Measurements from ENCODE around the gene CALML3.

CALML3 gene

GRCh38 chr10:5490698-5491464, 33.9 kb upstream of the CALML3 start:
- FAIRE-seq, result no peak
- DNase-seq (ENCODE audit: low spot score), result no peak

- FAIRE-seq (no peak), DNase-seq (ENCODE audit: low spot score) (no peak)
Observed at GRCh38 chr10:5491477-5491876, 33.3 kb upstream of the CALML3 start.

GRCh38 chr10:5492322-5492855, 32.4 kb upstream of the CALML3 start:
- DNase-seq (ENCODE audit: low spot score) (no peak), FAIRE-seq (no peak)

GRCh38 chr10:5492929-5493576, 31.7 kb upstream of the CALML3 start:
- FAIRE-seq (no peak), DNase-seq (ENCODE audit: low spot score) (no peak)

- no peak for DNase-seq (ENCODE audit: low spot score)
- no peak for FAIRE-seq
Observed at GRCh38 chr10:5493691-5494090, 31.1 kb upstream of the CALML3 start.

GRCh38 chr10:5494611-5495010, 30.1 kb upstream of the CALML3 start:
- DNase-seq (ENCODE audit: low spot score), result no peak
- no peak for FAIRE-seq

- FAIRE-seq, result no peak
Observed at GRCh38 chr10:5496261-5497250, 28.2 kb upstream of the CALML3 start.

GRCh38 chr10:5497289-5497688, 27.5 kb upstream of the CALML3 start:
- DNase-seq (ENCODE audit: low spot score) (no peak), FAIRE-seq (no peak)

More at GRCh38 chr10:5496261-5497250, 28.2 kb upstream of the CALML3 start:
- DNase-seq (ENCODE audit: low spot score), result no peak

GRCh38 chr10:5497948-5498730, 26.6 kb upstream of the CALML3 start:
- no peak for DNase-seq (ENCODE audit: low spot score)
- FAIRE-seq, result no peak

GRCh38 chr10:5498791-5499492, 25.8 kb upstream of the CALML3 start:
- DNase-seq (ENCODE audit: low spot score) (no peak), FAIRE-seq (no peak)

- FAIRE-seq (no peak), DNase-seq (ENCODE audit: low spot score) (no peak)
Observed at GRCh38 chr10:5499493-5500140, 25.1 kb upstream of the CALML3 start, which contains the start of gene CALML5. CALML5 (minus strand) TSS chr10:5499570; CDS start chr10:5499438, 132 bp downstream.

- no peak for DNase-seq (ENCODE audit: low spot score)
- FAIRE-seq, result no peak
Observed at GRCh38 chr10:5500162-5500670, 24.5 kb upstream of the CALML3 start.

GRCh38 chr10:5500910-5501309, 23.9 kb upstream of the CALML3 start:
- FAIRE-seq (no peak), DNase-seq (ENCODE audit: low spot score) (no peak)

GRCh38 chr10:5502061-5502521, 22.7 kb upstream of the CALML3 start:
- DNase-seq (ENCODE audit: low spot score) (no peak), FAIRE-seq (no peak)

GRCh38 chr10:5502571-5503476, 21.9 kb upstream of the CALML3 start:
- FAIRE-seq (no peak), DNase-seq (ENCODE audit: low spot score) (no peak)

GRCh38 chr10:5503477-5503835, 21.3 kb upstream of the CALML3 start:
- DNase-seq (ENCODE audit: low spot score) (no peak), FAIRE-seq (no peak)

GRCh38 chr10:5504146-5505072, 20.4 kb upstream of the CALML3 start:
- DNase-seq (ENCODE audit: low spot score), result no peak
- no peak for FAIRE-seq

Data from RCC 7860 (cell line).